Kidney glomerular epithelial cell (primary cell): ENCODE data around the gene GZMM.
A peak's percentile ranks its signal among the peaks of the same experiment; 100 is the strongest.

ENCODE experiments used
- DNase-seq: peaks from one replicate; lab custom pipeline; 2025; lab: John Stamatoyannopoulos, UW

GZMM gene

DNA sequence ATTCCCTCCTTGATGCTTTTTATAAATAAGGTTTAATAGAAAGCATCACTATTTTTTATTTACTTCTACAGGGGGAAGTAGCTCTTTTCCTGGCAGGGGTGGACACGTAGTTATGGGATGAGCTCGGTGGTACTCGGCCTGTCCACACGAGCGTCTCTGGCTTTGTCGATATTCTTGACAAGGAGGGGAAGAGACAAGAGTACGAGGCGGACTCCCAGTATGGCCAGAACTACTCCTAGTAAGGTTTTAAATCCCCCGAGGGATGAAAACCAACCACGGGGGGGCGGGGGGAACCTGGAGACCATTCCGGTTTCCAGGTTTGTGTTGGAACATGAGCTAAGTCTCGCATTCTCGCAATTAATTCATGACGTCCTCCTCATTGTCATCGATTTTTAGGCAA is 23.0 kb downstream of the GZMM start:
- DNase-seq, result no peak

DNA sequence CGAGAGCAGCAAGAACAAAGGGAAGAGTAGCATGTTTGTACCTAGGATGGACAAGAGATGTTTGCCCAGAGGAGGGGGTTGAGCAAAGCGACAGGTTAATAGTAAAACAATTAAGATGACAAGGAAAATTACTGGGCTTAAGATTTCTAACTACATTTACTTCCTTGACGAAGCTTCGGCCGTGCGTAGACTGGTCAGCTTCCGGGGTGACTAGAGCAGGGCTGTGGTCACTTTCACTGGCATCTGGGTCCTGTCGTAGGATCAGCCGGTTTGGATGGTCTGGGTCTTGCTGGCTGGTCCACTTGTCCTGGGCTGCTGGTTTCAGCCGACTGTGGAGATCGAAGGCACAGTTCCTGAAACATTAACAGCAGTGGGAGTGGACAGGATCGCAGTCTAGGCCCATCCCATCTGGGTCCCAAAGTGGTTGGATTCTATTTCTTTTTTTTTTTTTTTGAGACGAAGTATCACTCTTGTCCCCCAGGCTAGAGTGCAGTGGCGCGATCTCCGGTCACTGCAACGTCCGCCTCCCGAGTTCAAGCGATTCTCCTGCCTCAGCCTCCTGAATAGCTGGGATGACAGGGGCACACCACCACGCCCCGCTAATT is 23.5 kb downstream of the GZMM start:
- no peak for DNase-seq

DNA sequence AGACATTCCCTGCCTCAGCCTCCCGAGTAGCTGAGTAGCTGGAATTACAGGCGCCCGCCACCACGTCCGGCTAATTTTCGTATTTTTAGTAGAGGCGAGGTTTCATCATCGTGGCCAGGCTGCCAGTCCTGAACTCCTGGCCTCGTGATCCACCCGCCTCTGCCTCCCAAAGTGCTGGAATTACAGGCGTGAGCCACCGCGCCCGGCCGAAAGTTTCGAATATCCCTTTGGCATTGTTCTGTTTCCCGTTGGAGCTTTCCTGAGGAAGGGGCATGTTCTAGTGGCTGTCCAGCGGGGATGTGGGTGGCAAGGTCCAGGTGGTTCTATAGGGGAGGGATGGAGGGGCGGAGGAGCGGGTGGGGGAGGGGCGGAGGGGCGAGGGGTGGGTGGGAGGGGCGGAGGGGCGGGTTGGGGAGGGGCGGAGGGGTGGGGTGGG is 26.4 kb downstream of the GZMM start:
- DNase-seq, result no peak

DNA sequence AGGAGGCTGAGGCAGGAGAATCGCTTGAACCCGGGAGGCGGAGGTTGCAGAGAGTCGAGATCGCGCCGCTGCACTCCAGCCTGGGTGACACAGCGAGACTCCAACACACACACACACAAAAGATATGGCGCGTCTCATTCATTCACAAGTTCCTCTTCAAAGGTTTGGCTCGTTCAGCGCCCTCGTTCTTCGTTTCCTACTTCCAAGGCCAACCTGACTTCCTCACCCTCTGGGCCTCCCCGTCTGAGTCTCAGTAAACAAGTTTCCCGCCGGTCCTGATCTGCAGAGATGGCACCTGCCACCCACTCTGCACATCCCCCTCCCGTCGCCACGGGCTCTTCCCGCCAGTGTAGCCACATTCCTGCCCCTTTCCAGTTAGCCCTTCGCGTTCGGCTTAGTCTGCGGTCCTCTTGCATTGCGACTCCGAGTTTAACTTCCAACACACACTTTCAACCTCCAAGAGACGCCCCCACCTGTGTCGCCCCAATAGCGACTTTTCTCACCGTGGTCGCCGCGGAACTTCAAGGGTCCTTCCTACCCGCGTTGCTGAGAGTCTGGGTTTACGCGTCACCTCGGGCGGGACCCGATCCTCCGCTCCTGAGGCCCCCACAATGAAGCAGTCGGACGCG is 27.2 kb downstream of the GZMM start:
- DNase-seq, result no peak

DNA sequence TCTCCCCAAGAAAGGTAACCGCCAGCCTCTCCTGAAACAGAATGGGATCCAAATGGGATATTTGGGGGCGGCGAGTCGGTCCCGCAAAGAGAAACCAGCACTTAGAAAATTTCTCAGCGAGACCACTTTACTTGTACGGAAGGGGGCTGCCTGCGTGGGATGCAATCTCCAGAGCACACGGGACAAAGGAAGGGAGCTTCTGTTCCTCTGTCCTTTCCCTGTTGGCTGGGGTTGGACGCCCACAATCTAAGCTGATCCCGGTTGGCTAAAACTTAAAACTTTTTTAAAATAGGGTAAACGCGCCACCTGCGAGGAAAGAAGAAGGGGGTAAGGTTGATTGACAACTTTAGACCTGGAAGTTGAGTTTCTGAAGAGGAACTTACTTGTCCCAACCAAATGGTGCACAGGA is 27.7 kb downstream of the GZMM start:
- DNase-seq, result no peak

DNA sequence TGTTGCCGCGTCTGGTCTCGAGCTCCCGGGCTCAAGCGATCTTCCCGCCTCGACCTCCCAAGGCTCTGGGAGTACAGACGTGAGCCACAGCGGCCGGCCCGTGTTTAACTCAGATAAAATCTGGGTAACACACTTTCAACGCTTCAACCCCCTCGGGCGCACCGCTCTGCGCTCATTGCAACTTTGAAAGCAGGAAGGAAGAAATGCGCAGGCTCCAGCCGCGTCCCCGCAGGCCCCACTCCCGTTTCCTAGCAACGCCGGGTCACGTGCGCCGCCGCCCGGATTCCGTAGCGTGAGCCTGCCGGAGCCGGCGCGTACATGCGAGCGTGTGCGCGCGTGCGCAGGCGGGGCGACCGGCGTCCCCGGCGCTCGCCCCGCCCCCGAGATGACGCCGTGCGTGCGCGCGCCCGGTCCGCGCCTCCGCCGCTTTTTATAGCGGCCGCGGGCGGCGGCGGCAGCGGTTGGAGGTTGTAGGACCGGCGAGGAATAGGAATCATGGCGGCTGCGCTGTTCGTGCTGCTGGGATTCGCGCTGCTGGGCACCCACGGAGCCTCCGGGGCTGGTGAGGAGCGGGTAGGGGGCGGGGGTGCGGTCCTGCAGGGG is 28.4 kb downstream of the GZMM start, which contains the start of gene BSG:
BSG (plus strand) TSS at position 457 of the 603 bp plus-strand sequence; CDS start at position 496, 39 bp downstream.
- peak; percentile 89 for DNase-seq

DNA sequence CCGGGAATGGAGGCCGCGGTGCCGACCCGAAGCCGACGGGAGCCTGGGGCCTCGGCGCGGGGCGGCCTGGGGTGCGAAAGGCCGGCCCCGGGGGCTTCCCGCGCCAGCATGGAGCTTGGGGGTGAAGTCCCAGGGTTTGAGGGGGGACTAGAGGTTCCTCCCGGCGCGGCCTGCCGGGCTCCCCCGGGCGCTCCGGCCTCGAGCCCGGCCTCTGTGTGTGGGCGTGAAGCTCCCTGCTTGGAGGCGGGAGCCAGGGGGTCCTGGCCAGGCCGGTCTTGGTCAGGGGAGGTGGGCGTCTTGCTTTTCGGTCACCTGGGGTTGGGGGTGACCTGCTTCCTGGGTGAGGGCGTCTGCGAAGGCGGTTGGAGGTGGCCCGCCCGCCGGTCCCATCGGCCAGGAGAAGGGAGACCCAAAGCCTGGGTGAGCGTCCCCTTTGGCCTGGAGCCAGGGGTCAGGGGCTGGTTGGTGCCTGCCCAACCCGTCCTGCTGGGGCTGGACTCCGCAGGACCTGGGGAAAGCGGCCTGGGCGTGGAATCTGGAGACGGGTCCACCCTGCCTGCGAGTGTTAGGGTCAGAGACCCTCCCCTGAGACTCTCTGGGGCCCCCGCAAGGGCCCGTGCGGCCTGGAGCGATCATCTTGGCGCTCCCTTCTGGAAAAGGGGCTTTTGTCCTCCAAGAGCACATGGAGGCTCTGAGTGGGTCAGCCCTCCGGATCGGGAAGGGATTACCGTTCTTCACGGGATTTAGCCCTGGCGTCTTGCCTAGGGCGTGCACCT is 29.1 kb downstream of the GZMM start:
- DNase-seq, result no peak

DNA sequence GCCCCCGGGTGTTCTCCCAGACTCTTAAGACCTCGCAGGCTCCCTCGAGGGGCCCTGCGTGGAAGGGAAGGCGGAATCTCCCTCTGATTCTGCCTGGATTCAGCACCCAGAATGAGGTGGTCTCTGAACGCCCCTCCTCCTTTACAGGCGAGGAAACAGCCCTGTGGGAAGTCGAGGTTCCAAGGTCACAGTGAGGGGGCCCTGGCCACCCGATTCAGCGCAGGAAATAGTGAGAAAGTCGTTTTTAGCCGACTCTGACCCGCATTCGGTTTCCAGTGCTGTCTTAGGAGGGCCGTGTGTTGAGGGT is 29.6 kb downstream of the GZMM start:
- DNase-seq, result no peak

DNA sequence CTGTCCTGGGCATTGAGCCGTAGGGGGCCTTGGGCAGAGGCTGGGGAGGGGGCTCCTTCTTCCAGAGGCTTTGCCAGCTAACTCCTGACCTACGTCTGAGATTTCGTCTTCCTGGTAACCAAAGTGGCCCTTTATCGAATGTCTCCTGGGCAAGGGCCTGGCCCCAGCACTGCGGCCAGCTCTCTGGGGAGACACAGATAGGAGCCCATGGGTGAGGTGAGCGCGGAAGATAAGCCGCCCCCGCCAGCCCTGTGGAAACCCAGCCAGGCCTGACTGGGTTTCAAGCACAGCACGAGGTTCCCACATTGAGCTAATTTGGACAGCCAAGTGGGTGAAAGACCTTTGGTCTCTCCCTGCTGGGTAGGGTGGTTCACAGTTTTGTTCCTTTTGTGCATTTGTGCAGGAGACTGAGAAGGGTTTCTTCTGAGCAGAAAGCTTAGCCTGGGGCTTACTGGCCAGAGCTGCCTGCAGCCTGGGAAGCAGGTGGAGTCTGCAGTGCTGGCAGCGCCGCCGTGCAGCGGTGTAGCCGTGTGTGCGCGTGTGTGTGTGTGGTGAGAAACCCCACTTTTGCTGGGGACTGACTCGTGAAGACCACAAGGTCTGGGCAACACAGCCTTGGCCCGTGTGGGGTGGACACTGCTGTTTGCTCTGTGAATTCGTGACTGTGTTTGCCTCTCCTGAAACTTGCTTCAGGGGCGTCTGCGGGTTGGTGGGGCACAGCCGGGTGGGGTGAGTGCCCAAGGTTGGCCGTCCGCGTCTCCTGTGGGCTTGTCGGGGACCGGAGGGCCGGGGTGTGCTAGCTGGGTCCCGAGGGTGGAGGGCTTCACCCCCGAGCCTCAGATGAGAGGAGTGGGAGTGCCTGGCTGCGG is 31.0 kb downstream of the GZMM start:
- DNase-seq, result no peak

DNA sequence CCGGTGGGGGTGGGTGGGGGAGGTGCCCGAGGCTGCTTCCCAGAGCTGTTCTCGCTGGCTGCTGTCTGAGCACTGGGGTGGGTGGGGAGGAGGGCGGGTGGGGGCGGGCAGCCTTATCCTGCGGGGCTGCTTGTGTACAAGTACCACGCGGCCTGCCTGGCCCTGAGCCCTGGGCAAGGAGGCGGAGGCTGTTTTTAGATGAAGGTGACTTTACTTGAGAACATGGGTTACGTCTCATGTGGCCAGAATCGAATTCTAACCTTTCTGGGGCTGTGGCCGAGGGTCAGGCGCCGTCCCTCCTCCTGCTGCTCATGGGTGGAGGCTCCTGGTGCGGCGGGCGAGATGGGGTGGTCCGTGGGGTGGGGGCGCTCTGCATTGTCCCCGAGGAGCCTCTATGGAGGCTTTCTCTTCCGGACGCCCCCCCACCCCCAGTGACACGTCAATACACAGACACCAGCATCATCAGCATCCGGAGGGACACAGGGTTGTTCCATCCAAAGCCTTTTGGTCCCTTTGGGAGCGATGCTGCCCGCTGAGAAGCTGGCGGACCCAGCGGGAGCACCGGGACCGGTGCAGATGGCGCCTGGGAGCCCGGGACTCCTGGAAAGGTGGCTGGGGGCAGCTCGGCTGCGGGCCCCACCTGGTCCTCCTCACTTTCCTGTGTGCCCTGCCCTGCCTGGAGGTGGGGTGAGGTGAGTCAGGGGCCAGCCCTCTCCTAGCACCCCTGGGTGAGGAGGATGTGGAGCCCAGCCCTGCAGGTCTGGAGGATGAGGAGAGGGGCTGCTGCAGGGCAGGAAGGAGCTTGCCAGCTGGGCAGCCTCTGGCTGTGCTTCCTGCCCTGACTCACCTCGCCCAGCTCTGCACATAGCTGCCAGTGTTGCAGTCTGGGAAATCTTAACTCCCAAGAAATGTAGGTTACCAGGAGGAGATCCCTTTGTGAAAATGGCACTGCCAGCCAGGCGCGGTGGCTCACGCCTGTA is 32.0 kb downstream of the GZMM start:
- DNase-seq, result peak; percentile 24

DNA sequence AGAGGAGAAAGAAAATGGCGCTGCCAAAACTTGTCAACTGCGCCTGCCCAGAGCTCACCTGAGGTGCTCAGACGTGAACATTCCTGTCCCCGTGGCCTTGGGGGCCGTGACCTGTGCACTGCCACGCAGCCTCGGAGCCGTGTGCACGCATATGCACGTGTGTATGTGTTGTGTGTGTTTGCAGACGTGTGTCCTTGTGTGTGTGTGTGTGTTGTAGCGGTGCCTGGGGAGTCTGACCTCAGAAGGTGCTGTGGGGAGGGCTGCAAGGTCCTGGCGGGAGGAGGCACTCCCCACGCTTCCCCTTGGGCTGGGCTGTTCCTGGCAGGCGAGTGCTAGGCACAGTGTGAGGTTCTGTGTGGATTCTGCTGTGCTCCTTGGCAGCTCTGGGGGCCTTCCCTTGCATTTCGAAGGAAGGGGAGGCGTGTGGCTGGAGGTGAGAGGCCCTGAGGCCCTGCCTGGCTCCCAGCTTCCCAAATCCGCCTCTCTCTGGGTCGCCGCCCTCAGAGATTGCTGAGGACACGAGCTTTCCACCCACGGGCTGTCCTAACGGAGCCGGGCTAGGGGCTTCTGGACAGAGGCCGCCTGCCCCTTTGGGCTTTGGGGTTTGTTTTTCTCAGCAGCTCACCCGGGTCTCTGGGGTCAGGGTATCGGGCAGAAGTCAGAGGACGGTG is 33.0 kb downstream of the GZMM start:
- DNase-seq, result no peak

DNA sequence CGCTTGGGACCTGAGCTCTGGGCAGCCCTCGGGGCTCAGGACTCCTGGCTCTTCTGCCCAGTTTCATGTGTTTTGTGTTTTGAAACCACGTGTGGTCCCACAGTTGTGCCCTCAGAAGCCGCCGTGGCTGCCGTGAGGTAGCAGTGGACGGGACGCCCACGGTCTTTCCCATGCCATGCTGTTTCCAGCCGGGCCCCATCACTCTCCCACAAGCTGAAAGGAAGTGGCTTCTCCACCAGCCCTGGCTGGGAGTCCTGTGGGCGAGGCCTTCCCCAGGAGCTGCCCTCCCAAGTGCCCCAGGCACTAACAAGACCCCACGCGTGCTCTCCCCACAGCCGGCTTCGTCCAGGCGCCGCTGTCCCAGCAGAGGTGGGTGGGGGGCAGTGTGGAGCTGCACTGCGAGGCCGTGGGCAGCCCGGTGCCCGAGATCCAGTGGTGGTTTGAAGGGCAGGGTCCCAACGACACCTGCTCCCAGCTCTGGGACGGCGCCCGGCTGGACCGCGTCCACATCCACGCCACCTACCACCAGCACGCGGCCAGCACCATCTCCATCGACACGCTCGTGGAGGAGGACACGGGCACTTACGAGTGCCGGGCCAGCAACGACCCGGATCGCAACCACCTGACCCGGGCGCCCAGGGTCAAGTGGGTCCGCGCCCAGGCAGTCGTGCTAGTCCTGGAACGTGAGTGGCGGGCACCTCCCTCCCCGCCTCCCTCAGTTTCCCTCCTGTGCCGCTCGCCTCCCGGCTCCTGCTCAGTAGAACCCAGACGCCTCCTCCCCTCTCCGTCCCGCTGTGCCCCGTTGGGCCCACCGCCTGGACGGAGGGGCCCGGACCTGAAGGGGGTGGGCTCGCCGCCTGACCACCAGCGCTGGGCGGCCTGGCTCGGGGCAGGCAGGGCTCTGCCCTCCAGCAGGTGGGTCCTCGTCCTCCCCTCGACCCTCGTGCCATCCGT is 33.9 kb downstream of the GZMM start:
- no peak for DNase-seq

DNA sequence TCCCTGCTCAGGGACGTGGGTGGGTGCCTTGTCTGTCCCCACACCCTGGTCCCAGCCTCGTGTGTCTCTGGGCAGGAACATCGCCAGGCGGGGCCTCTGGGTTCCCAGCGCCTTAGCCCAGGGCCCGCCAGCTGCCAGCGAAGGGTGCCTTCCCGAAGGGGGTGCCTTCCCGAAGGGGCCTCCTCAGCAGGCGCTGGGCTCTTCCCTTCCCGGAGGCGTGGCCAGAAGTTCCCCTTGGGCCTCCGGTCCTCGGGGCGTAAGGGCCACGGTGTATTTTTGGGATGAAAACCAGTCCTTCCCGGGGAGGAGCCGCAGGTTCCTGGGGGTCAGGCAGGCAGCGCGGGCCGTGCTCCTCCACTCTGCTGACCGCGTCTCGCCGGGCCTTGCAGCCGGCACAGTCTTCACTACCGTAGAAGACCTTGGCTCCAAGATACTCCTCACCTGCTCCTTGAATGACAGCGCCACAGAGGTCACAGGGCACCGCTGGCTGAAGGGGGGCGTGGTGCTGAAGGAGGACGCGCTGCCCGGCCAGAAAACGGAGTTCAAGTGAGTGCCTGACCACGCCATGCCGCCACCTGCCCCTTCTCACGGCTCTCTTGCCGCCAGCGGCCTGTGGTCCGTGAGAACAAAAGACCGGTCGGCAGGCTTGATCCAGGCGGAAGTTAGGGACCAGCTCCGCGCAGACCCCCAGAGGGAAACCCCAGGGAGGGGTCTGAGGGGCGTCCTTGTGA is 35.4 kb downstream of the GZMM start:
- DNase-seq, result no peak

DNA sequence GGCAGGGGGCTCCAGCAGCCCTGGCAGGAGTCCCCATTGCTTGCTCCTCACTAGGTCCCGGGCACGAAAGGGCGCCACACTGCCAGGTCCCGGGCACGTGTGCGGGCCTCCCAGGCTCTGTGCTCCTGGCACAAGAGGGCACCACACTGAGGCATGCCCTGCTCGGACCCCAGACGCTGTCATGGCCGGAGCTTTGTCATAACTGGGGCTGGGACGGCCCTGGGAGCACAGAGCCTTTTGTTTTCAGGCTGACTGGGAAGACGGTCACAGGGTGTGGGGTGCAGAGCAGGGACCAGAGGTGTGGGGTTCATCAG is 35.9 kb downstream of the GZMM start:
- DNase-seq, result no peak

DNA sequence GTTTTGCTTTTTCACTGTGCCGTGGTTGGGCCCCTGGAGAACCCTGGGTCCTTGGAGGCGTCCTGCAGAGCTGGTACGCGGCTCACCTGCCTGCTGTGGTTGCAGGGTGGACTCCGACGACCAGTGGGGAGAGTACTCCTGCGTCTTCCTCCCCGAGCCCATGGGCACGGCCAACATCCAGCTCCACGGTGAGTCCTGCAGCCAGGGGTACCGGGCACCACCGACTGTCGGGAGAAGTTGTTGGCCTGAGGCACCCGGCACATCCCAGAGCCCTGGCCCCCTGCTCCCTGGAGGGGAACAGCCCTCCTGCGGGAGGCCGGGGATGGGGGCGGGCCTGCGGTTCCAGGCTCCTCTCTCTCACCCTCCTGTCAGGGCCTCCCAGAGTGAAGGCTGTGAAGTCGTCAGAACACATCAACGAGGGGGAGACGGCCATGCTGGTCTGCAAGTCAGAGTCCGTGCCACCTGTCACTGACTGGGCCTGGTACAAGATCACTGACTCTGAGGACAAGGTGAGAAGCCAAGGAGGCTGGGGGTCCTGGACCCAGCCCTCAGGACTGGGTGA is 36.5 kb downstream of the GZMM start:
- no peak for DNase-seq

DNA sequence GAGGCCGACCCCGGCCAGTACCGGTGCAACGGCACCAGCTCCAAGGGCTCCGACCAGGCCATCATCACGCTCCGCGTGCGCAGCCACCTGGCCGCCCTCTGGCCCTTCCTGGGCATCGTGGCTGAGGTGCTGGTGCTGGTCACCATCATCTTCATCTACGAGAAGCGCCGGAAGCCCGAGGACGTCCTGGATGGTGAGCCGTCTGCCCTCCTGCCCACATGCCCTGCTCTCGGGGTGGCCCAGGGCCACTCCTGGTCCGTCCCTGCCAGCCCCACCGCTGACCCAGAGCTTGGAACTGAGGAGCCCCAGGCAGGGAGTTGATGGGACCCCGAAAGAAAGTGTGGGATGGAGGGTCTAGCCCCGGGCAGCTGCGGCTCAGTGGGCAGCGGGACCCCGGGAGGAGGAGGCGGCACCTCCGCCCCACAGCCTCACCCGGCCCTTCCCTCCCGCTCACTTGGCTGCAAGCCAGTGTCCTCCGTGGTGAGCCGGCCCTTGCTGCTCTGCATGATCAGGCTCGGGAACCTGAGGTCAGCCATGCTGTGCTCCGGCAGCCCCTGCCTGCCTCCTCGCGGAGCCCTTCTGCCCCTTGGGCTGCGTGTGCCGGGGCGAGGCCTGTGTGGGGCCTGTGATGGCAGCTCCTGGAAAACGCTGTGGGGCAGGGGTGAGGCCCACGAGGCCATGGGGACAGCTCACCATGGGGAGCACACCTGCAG is 37.7 kb downstream of the GZMM start:
- DNase-seq, result no peak

DNA sequence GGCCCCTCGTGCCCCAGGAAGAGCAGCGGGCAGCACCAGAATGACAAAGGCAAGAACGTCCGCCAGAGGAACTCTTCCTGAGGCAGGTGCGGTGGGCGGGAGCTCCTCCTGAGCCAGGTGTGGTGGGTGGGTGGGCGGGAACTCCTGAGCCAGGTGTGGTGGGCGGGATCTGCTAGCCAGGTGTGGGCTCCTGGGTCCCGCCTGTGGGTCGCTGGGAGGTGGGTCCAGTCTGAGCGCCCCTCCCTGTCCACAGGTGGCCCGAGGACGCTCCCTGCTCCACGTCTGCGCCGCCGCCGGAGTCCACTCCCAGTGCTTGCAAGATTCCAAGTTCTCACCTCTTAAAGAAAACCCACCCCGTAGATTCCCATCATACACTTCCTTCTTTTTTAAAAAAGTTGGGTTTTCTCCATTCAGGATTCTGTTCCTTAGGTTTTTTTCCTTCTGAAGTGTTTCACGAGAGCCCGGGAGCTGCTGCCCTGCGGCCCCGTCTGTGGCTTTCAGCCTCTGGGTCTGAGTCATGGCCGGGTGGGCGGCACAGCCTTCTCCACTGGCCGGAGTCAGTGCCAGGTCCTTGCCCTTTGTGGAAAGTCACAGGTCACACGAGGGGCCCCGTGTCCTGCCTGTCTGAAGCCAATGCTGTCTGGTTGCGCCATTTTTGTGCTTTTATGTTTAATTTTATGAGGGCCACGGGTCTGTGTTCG is 38.8 kb downstream of the GZMM start:
- DNase-seq, result no peak
